Measurements from ENCODE around the gene NFIX. TPM values are rescaled to one million over a fixed set of nuclear protein-coding genes. Genes with fewer than 3 reads are reported as not detected.
A peak's percentile ranks its signal among the peaks of the same experiment; 100 is the strongest.

NFIX gene
- total and polyA plus RNA-seq, 9 of the 15 experiments (the other 6 are each of a cell fraction or from before 2014, with no cell fraction given), result 0.28 to 26.8 (median 5.4) TPM

DNA sequence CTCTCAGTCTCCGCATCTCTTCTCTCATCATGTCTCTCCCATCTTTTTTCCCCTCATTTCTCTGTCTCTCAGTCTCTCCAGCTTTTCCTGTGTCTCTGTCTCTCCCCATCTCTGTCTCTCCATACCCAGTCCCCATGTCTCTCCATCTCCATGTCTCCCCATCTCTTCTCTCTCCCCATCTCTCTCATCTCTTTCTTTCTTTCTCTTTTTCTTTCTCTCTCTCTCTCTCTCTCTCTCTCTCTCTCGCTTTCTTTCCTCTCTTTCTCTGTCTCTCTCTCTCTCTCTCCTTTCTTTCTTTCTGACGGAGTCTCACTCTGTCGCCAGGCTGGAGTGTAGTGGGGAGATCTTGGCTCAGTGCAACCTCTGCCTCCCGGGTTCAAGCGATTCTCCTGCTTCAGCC lies 12.6 kb upstream of the NFIX start (continued):
- TF ChIP-seq THRAP3 (IDR thresholded peaks at IDR 0.05; ENCODE audit: borderline replicate concordance), result 0 out of 2 replicates have a peak, but pooled peaks have one; percentile 53
- TF ChIP-seq, protein P1, sequence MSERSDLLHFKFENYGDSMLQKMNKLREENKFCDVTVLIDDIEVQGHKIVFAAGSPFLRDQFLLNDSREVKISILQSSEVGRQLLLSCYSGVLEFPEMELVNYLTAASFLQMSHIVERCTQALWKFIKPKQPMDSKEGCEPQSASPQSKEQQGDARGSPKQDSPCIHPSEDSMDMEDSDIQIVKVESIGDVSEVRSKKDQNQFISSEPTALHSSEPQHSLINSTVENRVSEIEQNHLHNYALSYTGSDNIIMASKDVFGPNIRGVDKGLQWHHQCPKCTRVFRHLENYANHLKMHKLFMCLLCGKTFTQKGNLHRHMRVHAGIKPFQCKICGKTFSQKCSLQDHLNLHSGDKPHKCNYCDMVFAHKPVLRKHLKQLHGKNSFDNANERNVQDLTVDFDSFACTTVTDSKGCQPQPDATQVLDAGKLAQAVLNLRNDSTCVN (CRISPR knock-in tag; IDR thresholded peaks at IDR 0.05), result 0 out of 2 replicates have a peak, but pooled peaks have one; percentile 56
- peak; percentile 10; the same call in 1 of the 2 replicates for TF ChIP-seq GATAD2A (IDR thresholded peaks at IDR 0.05)

GRCh38 chr19:12983091-12983490 lies 12.2 kb upstream of the NFIX start:
- peak overlapping the region; percentile 48 for H3K4me2 ChIP-seq (ENCODE audit: insufficient read depth, low read length)
- DNase-seq (ENCODE audit: extremely low read depth in 1 of 4, low spot score in 3 of 4), result no peak
- H3K9me1 ChIP-seq (ENCODE audit: control insufficient read depth, insufficient read depth, low read length), result no peaks in the 10 kb centered on the region
- H3K4me3 ChIP-seq, result peak overlapping the region; percentile 42
- WGBS (ENCODE audit: insufficient coverage, low coverage, missing lambda C conversion rate), result 69% methylated on average over 8 of the region's 10 CpGs
- FAIRE-seq, result no peak
- peaks cover 21 to 49% of the 10 kb centered on the region in 2 experiments; a peak in 4 of 5 replicates for H3K4me1 ChIP-seq (replicated peaks in 1 of 2; ENCODE audit: control insufficient read depth in 2 of 2, insufficient read depth in 2 of 2, low read length in 2 of 2)
- no peaks in the 10 kb centered on the region for H4K20me1 ChIP-seq (replicated peaks; ENCODE audit: control insufficient read depth, insufficient read depth, low read length)
- H3K9me3 ChIP-seq (replicated peaks; ENCODE audit: control insufficient read depth, insufficient read depth, low read depth, low read length), result no peaks in the 10 kb centered on the region
- no peaks in the 10 kb centered on the region for H3K36me3 ChIP-seq (ENCODE audit: control insufficient read depth, insufficient read depth, low read length)
- H3K27ac ChIP-seq (ENCODE audit: extremely low read depth, low read depth, low read length), result no peak overlapping the region
- no peak overlapping the region for H3K9ac ChIP-seq (ENCODE audit: insufficient read depth in 1 of 2, low read depth in 2 of 2, low read length in 2 of 2)
- H3K27me3 ChIP-seq (ENCODE audit: control insufficient read depth in 2 of 2, insufficient read depth in 2 of 2, low read length in 2 of 2), result no peaks in the 10 kb centered on the region
- no peak for ATAC-seq
- no TSS peak for BruUV-seq (replicated peaks)
- peak overlapping the region; percentile 64 for H2AFZ ChIP-seq (ENCODE audit: low read depth, low read length)
- in situ Hi-C loops (cut with MboI), result no loop called here
- no peak for TF ChIP-seq CUX1 (CRISPR knock-in tag; IDR thresholded peaks at IDR 0.05)
- TF ChIP-seq ARID1B (IDR thresholded peaks at IDR 0.05), result no peak
- no peak for TF ChIP-seq CEBPG (CRISPR knock-in tag; IDR thresholded peaks at IDR 0.05)
- TF ChIP-seq CEBPG (tag; conservative IDR thresholded peaks at IDR 0.05 in 1 of 2, IDR thresholded peaks at IDR 0.05 in 1 of 2), result peak in 1 of 2 experiments; percentile 20; a peak in 1 of 4 replicates
- 0 out of 2 replicates have a peak, but pooled peaks have one; percentile 0 for TF ChIP-seq EP400 (IDR thresholded peaks at IDR 0.05)
- TF ChIP-seq ZNF512 (tag; IDR thresholded peaks at IDR 0.05), result peak; percentile 87
- TF ChIP-seq YY1 (IDR thresholded peaks at IDR 0.05; ENCODE audit: borderline replicate concordance in 1 of 3, control insufficient read depth in 1 of 3, extremely low read depth in 1 of 3, insufficient read depth in 3 of 3, insufficient read length in 1 of 3, insufficient replicate concordance in 2 of 3, low read depth in 1 of 3, low read length in 2 of 3), result no peak
- intact Hi-C loops (cut with micrococcal nuclease), result loop anchor here (1.0 kb wide), 2 partner anchors 51 to 78 kb away; no protein-coding TSS in a partner anchor
- H3K79me2 ChIP-seq (ENCODE audit: control insufficient read depth, insufficient read depth, low read length), result no peaks in the 10 kb centered on the region
- ChIA-PET CTCF (ENCODE audit: low intra/inter-chr PET ratio) (interaction anchor here (0.6 to 2.2 kb wide), 6 partner anchors 51 to 980 kb away, joined by 3 to 10 read pairs (median 4); no protein-coding TSS in a partner anchor), POLR2A (interaction anchor here (1.1 kb wide), 1 partner anchor 116 kb away, joined by 4 read pairs; no protein-coding TSS in a partner anchor)
